ENCODE results near the gene CD300LG. TPM values are rescaled to one million over a fixed set of nuclear protein-coding genes. Genes with fewer than 3 reads are reported as not detected.

CD300LG gene
- total RNA-seq, 3 donors from 2014 or later = 17.9 to 69.2 (median 51.0) TPM

DNA sequence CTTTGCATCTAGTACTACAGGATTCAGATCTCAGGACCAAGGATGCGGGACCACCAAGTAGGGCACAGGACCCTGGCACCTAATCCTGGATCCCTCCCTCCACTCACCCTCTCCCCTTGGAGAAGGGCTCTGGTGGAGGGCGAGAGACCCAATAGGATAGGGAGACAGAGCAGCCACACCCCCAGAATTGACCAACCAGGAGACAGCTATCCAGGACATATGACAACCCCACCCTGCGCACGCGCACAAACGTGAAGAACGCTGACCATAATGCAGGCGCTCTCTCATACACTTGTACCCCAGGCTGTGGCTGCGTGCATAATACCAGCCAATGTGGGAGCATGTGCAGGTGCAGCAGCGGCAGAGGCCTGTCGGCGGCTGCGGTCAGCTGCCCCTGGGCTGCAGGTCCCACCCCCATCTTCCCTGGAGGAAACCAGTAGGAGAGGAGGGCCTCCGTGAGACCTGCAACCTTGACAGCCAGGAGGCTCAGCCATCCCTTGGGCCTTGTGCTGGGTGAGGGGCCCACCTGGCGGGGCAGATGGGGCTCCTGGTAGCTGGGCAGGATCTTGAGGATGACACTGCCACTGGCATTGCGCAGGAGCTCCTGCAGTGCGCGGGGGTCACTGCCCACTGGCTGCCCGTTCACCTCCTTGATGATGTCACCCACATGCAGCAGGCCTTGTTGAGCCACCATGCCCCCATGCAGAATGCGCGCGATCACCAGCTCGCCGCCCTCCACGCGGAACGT, 35.0 kb downstream of the CD300LG start:
- TF ChIP-seq POLR2A (IDR thresholded peaks at IDR 0.05) = no peak
- no peak for TF ChIP-seq POLR2AphosphoS5 (IDR thresholded peaks at IDR 0.05)
- TF ChIP-seq, protein P1, sequence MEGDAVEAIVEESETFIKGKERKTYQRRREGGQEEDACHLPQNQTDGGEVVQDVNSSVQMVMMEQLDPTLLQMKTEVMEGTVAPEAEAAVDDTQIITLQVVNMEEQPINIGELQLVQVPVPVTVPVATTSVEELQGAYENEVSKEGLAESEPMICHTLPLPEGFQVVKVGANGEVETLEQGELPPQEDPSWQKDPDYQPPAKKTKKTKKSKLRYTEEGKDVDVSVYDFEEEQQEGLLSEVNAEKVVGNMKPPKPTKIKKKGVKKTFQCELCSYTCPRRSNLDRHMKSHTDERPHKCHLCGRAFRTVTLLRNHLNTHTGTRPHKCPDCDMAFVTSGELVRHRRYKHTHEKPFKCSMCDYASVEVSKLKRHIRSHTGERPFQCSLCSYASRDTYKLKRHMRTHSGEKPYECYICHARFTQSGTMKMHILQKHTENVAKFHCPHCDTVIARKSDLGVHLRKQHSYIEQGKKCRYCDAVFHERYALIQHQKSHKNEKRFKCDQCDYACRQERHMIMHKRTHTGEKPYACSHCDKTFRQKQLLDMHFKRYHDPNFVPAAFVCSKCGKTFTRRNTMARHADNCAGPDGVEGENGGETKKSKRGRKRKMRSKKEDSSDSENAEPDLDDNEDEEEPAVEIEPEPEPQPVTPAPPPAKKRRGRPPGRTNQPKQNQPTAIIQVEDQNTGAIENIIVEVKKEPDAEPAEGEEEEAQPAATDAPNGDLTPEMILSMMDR (IDR thresholded peaks at IDR 0.05) = no peak
- no peak overlapping the region for H3K27ac ChIP-seq
- intact Hi-C loops (cut with DNase I; ENCODE audit: low total_unique reads) = no loop called here
- H3K9me3 ChIP-seq = no peaks in the 10 kb centered on the region
- no peaks in the 10 kb centered on the region for H3K4me1 ChIP-seq
- no peak overlapping the region for H3K4me3 ChIP-seq
- H3K27me3 ChIP-seq = no peaks in the 10 kb centered on the region
- no peaks in the 10 kb centered on the region for H3K36me3 ChIP-seq
- no peak for DNase-seq (ENCODE audit: low spot score in 2 of 2)

DNA sequence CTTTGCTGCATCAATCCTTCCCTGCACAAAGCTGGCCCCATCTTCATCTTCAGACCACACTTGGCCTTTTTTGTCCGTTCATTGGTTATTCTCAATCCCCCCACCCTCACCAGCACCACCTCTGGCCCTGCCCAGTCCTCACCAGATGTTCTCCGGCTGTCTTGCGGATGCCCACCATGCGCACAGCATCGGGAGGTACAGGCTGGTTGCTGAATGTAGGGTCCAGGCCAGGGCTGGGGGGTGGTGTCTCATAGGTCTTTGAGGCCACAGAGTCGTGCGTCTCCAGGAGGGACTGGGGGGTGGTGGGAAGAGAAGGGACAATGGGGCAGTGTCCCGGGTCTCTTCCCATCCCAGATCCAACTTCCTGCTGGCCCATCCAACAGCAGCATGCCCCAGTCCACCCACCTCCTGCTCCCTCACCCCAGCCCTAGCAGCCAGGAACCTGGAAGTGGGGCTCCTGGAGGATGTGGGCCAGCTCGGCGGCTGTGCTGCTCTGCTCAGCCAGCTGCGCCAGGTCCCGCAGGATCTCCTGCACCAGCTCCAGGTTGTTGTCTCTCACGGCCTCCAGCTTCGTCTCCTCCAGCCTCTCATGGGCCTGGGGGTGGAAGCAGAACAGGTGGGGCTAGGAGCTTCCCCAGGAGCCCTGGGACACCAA, 35.9 kb downstream of the CD300LG start:
- no peaks in the 10 kb centered on the region for H3K36me3 ChIP-seq
- intact Hi-C loops (cut with DNase I; ENCODE audit: low total_unique reads) = no loop called here
- TF ChIP-seq POLR2A (IDR thresholded peaks at IDR 0.05) (no peak), POLR2AphosphoS5 (IDR thresholded peaks at IDR 0.05) (no peak)
- TF ChIP-seq, protein P1 (IDR thresholded peaks at IDR 0.05) = no peak

DNA sequence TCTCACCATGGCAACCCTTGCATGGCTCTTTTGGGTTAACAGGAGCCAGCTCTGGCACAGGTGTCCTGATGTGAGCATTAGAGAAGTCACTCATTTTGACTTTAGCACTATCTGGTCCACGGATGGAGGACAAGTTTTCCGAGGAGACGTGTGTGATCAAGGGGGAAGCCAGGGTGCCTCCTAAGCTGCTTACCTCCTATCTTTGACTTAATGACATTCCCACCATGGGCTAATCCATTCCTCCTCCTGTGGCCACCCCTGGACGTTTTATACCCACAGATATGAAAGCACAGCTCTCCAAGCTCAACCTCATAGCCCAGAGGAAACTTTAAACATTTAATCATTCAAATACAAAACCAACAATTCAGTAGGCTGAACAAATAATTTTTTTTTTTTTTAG, 41.6 kb downstream of the CD300LG start:
- Histone ChIP-seq H3K27ac (no peak overlapping the region), H3K27me3 (no peaks in the 10 kb centered on the region), H3K36me3 (no peaks in the 10 kb centered on the region), H3K4me1 (no peaks in the 10 kb centered on the region), H3K9me3 (no peaks in the 10 kb centered on the region), H3K4me3 (no peak overlapping the region)
- no peak for DNase-seq (ENCODE audit: low spot score in 2 of 2)
- intact Hi-C loops (cut with DNase I; ENCODE audit: low total_unique reads) = no loop called here
- TF ChIP-seq POLR2AphosphoS5 (IDR thresholded peaks at IDR 0.05) (no peak), POLR2A (IDR thresholded peaks at IDR 0.05) (no peak)
- TF ChIP-seq, protein P1 (IDR thresholded peaks at IDR 0.05) = no peak

More for the DNA sequence above, 35.9 kb downstream of the CD300LG start:
- no peak for DNase-seq (ENCODE audit: low spot score in 2 of 2)
- H3K27me3 ChIP-seq = no peaks in the 10 kb centered on the region
- no peaks in the 10 kb centered on the region for H3K9me3 ChIP-seq
- no peak overlapping the region for H3K27ac ChIP-seq
- no peaks in the 10 kb centered on the region for H3K4me1 ChIP-seq
- no peak overlapping the region for H3K4me3 ChIP-seq

DNA sequence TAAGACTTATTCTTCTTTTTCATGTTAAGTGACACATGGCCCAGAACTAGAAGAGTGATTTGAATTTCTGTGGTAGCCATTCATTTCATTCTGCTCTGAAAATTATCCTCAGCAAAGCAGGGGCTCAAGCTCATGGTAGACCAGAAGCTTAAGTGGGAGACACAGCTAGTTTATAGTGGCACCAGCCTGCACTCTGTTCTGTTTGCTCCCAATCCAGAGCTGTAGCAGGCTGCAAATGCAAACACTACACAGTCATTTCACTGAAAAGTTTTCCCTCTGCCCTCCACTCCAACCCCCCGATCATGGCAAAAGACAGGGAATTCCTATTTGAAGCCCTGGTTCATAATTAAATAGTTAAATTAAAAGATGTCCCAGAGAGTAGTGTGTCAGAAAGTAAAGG, 43.3 kb downstream of the CD300LG start:
- Histone ChIP-seq H3K27me3 (no peaks in the 10 kb centered on the region), H3K27ac (no peak overlapping the region), H3K36me3 (no peaks in the 10 kb centered on the region), H3K9me3 (no peaks in the 10 kb centered on the region), H3K4me3 (no peak overlapping the region), H3K4me1 (no peaks in the 10 kb centered on the region)
- intact Hi-C loops (cut with DNase I; ENCODE audit: low total_unique reads) = no loop called here
- DNase-seq (ENCODE audit: low spot score in 2 of 2) = no peak
- TF ChIP-seq POLR2A (IDR thresholded peaks at IDR 0.05) (no peak), POLR2AphosphoS5 (IDR thresholded peaks at IDR 0.05) (no peak)
- TF ChIP-seq, protein P1 (IDR thresholded peaks at IDR 0.05) = no peak
